Measurements from ENCODE around the gene E2F6. TPM values are rescaled to one million over a fixed set of nuclear protein-coding genes. Genes with fewer than 3 reads are reported as not detected.
A peak's percentile ranks its signal among the peaks of the same experiment; 100 is the strongest.

E2F6 gene
- polyA plus RNA-seq, 1 experiment = 17.9 TPM

DNA sequence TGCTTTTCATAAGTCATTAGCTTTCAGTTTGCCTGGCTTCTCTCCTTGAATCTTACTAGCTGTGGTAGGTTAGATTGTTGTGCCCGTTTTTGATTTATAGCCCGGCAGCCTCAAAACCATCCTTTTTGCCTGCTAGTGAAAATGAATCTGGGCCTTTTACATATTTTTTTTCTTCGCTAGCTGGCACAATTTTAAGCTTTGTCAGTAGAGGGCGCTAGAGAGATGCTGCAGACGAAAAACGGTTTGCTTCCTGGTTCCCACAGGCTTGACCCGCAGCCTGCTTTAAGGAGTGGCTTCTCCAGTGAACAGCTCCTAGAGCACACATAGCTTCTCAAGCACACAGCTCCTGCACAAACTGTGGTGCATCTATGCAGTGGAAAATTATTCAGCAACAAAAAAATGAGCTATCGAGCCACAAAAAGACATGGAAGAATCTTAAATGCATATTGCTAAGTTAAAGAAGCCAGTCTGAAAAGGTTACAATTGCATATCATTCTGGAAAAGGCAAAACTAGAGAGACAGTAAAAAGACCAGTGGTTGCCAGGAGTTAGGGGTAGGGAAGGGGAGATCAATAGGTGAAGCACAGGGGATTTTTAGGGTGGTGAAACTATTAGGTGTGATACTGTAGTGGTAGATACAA is 47.9 kb downstream of the E2F6 start:
- CTCF ChIA-PET = interaction anchor here (0.5 to 3.1 kb wide), 8 partner anchors 9 to 294 kb away, joined by 3 to 8 read pairs (median 4); no protein-coding TSS in a partner anchor
- POLR2A ChIA-PET = interaction anchor here (0.8 kb wide), 1 partner anchor 22 kb away, joined by 3 read pairs; no protein-coding TSS in a partner anchor
- no peak for DNase-seq (ENCODE audit: low read depth, low spot score)

DNA sequence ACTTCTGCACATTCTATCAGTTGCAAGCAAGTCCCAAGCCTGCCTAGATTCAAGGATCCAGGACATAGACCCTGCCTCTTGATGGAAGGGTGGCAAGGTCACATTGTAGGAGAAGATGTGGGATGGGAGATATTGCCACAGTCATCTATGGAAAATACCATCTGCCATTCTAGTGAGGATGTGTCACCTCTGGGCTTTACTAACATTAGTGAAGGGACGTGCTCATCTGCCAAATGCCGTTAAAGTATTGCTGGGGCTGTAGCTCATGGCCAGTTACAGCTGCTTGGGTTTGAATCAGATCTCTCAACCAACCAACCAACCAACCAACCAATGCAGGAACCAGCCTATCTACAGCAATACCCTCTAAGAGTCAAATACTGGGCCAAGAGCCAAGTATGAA is 49.0 kb downstream of the E2F6 start:
- Histone ChIP-seq H3K27me3 (ENCODE audit: control insufficient read depth, insufficient read depth, low read length) (no peaks in the 10 kb centered on the region), H3K4me3 (ENCODE audit: low read depth, low read length) (no peak overlapping the region), H3K9me3 (ENCODE audit: control insufficient read depth, insufficient read depth, low read length) (peaks cover 3% of the 10 kb centered on the region), H3K27ac (ENCODE audit: low read depth, low read length) (no peak overlapping the region)
- CTCF ChIA-PET = interaction anchor here (1.2 to 3.1 kb wide), 3 partner anchors 182 to 292 kb away, joined by 3 to 8 read pairs (median 5); no protein-coding TSS in a partner anchor
- DNase-seq (ENCODE audit: low read depth, low spot score) = no peak
- TF ChIP-seq, protein P1, sequence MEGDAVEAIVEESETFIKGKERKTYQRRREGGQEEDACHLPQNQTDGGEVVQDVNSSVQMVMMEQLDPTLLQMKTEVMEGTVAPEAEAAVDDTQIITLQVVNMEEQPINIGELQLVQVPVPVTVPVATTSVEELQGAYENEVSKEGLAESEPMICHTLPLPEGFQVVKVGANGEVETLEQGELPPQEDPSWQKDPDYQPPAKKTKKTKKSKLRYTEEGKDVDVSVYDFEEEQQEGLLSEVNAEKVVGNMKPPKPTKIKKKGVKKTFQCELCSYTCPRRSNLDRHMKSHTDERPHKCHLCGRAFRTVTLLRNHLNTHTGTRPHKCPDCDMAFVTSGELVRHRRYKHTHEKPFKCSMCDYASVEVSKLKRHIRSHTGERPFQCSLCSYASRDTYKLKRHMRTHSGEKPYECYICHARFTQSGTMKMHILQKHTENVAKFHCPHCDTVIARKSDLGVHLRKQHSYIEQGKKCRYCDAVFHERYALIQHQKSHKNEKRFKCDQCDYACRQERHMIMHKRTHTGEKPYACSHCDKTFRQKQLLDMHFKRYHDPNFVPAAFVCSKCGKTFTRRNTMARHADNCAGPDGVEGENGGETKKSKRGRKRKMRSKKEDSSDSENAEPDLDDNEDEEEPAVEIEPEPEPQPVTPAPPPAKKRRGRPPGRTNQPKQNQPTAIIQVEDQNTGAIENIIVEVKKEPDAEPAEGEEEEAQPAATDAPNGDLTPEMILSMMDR (IDR thresholded peaks at IDR 0.05; ENCODE audit: low read depth, low read length) = no peak
- POLR2A ChIA-PET = no interaction called here

More for the DNA sequence above, 47.9 kb downstream of the E2F6 start:
- Histone ChIP-seq H3K4me3 (ENCODE audit: low read depth, low read length) (no peak overlapping the region), H3K27me3 (ENCODE audit: control insufficient read depth, insufficient read depth, low read length) (no peaks in the 10 kb centered on the region), H3K9me3 (ENCODE audit: control insufficient read depth, insufficient read depth, low read length) (peaks cover 3% of the 10 kb centered on the region), H3K27ac (ENCODE audit: low read depth, low read length) (no peak overlapping the region)
- TF ChIP-seq, protein P1 (IDR thresholded peaks at IDR 0.05; ENCODE audit: low read depth, low read length) = peak; percentile 35

DNA sequence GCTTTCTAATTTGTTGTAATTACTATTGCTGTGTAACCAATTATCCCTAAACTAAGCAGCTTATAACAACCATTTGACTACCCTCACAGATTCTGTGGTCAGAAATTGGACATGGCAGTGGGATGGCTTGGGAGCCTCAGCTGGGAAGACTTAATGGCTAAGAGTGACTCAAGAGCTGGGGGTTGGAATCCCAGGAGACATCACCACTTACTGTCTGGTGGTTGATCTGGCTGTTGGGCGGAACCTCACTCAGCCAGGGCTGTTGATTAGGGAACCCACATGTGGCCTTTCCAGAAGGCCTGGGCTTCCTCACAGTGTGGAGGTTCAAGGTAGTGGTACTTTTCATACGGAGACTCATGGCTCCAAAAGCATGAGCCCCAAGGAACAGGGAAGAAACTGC is 49.8 kb downstream of the E2F6 start:
- peaks cover 3% of the 10 kb centered on the region for H3K9me3 ChIP-seq (ENCODE audit: control insufficient read depth, insufficient read depth, low read length)
- no peaks in the 10 kb centered on the region for H3K27me3 ChIP-seq (ENCODE audit: control insufficient read depth, insufficient read depth, low read length)
- DNase-seq (ENCODE audit: low read depth, low spot score) = no peak
- POLR2A ChIA-PET = no interaction called here
- no peak overlapping the region for H3K4me3 ChIP-seq (ENCODE audit: low read depth, low read length)
- H3K27ac ChIP-seq (ENCODE audit: low read depth, low read length) = no peak overlapping the region
- TF ChIP-seq, protein P1 (IDR thresholded peaks at IDR 0.05; ENCODE audit: low read depth, low read length) = no peak
- CTCF ChIA-PET = interaction anchor here (3.1 kb wide), 1 partner anchor 181 kb away, joined by 8 read pairs; no protein-coding TSS in a partner anchor

DNA sequence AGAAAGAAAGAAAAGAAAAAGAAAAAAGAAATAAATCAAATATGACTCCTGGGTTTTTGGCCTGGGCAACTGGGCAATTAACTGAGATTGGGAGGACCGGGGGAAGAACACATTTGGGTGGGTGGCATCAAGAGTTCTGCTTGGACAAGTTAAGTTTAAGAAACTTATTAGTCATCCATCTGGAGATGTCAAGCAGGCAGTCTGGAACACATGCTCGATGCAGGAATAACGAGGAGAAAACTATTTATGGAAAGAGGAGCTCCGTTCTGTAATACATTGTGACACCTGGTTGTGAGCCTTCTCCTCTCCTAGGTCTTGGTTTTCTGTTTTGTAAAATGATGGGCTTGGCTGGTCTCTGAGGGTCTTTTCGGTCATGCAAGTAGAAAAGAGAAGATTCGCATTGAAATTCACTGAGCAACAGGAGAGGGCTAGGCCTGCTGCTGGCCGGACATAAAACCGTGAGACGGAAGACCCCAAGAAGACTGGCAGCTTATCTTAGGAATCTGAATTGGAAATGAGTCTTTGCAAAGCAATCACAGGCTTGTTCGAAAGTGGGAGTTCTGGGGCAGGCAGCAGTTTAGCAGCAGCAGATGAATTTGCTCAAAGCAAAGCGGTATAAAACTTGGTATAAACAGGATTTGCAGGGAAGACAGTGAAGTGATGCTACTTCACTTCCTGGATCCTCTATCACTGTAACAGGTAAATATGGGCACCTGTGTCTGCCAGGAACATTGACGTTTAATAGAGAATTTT is 51.4 kb downstream of the E2F6 start:
- Histone ChIP-seq H3K27ac (ENCODE audit: low read depth, low read length) (no peak overlapping the region), H3K9me3 (ENCODE audit: control insufficient read depth, insufficient read depth, low read length) (peaks cover 3% of the 10 kb centered on the region), H3K27me3 (ENCODE audit: control insufficient read depth, insufficient read depth, low read length) (no peaks in the 10 kb centered on the region), H3K4me3 (ENCODE audit: low read depth, low read length) (no peak overlapping the region)
- ChIA-PET POLR2A (no interaction called here), CTCF (interaction anchor here (0.6 to 2.2 kb wide), 2 partner anchors 281 to 282 kb away, joined by 3 to 14 read pairs; a partner anchor contains a TSS)
- TF ChIP-seq, protein P1 (IDR thresholded peaks at IDR 0.05; ENCODE audit: low read depth, low read length) = no peak
- DNase-seq (ENCODE audit: low read depth, low spot score) = no peak

DNA sequence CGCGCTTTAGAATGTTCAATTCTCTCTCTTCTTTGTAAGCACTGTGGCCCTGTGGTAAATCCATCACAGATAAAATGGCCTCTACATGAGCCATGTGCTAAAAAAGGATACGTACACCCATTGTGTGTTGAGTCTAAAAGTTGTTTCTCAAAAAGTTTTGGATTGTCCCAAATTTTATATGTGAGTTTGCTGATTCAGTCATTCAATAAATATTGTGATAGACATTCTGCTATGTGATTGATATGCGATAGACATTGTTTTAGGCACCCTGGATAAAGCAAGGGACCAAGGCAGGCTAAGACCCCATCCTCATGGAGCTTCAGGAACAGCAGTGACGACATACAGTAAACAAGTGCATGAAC is 53.5 kb downstream of the E2F6 start:
- no peak overlapping the region for H3K4me3 ChIP-seq (ENCODE audit: low read depth, low read length)
- no peak for DNase-seq (ENCODE audit: low read depth, low spot score)
- POLR2A ChIA-PET = interaction anchor here (1.0 kb wide), 1 partner anchor 280 kb away, joined by 3 read pairs; no protein-coding TSS in a partner anchor
- no peaks in the 10 kb centered on the region for H3K27me3 ChIP-seq (ENCODE audit: control insufficient read depth, insufficient read depth, low read length)
- no peak overlapping the region for H3K27ac ChIP-seq (ENCODE audit: low read depth, low read length)
- CTCF ChIA-PET = interaction anchor here (0.6 to 3.6 kb wide), 15 partner anchors 10 to 237 kb away, joined by 3 to 62 read pairs (median 4); no protein-coding TSS in a partner anchor
- peaks cover 2% of the 10 kb centered on the region for H3K9me3 ChIP-seq (ENCODE audit: control insufficient read depth, insufficient read depth, low read length)
- TF ChIP-seq, protein P1 (IDR thresholded peaks at IDR 0.05; ENCODE audit: low read depth, low read length) = no peak

Data from AG04450 (cell line).